GM18498 (cell line): ENCODE data around the gene WNT7B.

Experiments used
- ATAC-seq: cut with Tn5 transposase; IDR thresholded peaks from one replicate; pipeline ENCODE4 v1.9.1; 2021; ENCODE audit warnings: mild to moderate bottlenecking, moderate library complexity; ENCODE audit not compliant: unreplicated experiment

Gene WNT7B

DNA sequence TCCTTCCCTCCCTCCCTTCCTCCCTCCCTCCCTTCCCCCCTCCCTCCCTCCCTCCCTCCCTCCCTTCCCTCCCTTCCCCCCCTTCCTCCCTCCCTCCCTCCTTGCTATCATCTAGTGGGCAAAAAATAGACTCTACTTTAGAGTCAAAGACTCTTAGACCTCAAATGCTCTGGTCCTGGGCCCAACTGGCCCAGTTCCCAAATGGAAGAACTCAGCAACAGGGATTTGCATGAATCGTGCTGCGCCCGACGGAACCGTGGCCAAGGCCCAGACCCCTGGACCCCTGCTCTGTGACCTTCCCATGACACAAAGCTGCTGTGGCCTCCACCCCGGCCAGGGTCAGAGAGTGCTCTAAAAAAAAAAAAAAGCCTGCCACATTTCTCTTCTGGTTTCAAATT, 97.4 kb downstream of the WNT7B start:
- ATAC-seq, result no peak

DNA sequence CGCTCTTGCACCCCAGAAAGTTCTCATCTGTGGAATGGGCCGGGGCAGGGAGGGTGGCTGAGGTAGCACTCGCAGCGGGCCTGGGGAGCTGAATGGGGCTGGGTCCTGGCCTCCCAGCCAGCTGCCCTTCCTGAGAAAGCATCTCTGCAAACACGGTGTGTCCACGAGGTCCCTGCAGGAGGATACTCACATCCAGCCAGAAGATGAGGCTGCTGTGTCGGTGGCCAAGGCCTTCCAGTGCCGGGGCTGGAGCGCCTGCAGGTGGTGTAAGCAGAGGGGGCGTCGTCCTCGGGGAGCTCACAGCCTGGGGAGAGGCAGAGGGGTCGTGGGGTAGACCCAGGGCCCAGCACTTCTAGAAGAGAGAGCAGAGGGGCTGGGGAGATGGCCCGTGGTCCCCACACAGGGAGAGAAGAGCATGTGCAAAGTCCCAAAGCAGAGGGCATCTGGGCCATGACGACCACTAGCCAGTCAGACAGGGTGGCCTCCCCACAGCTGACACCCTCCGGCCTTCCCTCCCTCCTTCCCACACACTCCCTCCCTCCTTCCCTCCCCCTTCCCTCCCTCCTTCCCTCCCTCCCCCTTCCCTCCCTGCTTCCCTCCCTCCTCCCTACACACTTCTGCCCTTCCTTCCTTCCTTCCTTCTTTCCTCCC, 97.9 kb downstream of the WNT7B start:
- no peak for ATAC-seq

DNA sequence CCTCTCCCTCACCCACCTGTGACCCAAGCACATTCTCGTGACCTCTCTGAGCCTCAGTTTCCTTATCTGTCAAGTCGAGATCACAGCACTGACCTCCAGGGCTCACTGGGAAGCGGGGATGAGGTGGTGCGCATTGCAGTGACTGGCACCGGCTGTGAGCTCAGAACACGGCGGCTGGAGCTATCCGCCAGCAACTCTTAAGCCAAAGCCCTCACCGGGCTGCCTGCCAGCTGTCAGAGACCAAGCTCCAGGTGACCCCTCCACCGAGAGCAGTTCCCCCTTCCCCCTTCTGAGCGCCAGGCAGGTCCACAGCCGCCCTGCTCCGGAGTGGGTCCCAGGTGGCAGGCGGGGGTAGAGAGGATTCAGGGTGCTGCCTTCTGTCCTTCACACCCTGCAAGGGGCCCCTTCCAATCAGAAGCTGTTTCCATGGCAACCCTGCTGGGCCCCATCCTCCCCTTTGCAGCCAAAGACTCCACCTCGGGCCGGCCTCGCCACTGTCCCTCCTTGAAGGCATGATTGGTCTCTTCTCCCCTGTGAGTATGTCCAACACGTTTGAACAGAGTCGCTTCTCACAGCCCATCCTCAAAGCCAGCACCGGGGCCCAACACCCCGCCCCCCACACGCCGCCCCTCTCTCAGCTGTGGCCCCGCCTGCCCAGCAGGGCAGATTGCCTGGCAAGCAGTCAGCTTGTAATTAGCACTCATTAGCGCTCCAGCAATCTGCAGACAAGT, 98.7 kb downstream of the WNT7B start:
- no peak for ATAC-seq

DNA sequence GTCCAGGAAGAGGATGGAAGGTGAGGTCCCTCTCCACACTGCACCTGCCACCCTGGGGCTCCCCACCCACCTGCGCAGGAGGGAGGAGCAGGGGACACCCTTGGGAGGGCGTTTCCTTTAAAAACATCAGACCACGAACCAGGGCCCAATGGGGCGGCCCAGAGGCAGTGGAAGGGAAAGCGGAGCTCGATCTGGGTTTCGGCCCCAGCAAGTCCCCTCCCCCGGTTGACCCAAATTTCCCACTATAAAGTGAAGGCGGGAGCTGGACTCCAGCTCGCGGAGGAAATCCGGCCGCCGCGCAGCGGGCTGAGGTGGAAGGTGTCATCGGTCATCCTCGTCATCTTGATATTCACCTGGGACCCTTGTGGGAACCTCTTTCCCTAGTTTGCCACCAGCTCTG, 99.3 kb downstream of the WNT7B start:
- ATAC-seq, result no peak

- no peak for ATAC-seq
Observed at GRCh38 chr22:45877036-45877380, 100.0 kb downstream of the WNT7B start.

DNA sequence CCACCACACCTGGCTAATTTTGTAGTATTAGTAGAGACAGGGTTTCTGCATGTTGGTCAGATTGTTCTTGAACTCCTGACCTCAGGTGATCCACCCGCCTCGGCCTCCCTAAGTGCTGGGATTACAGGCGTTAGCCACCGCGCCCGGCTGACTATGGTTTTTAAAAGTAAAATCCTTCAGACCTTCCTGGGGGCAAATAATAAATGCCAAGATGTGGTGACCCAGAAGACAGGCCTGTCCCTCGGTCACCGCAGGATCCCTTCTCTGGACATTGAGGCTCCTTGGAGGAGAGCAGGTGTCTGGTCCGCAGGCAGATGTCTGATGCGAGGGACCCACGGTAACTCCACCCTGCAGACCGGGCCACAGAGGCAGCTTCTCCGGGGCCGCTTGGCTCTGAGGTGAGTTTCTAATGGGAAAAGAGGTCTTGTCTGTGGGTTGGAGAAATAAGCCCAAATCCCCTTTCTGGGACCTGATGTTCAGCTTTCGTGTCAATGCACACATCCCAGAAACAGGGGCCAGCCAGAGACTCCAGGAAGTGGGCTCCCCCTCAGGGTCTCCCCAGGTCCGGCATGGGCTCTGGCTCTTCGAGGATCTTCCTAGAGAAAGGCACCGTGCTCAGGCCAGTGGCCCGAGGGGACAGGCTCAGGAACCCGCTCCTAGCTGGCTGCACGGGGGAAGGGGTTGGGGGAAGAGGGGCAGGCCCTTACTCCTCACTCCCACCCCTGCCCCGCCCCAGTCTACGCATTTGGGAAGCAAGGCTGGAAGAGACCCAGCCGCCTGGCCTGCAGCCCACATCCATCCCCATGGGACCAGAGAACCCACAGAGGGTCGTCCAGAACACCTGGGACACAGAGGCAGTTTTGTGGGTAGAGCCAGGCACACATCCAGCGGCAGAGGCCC, 100.6 kb downstream of the WNT7B start:
- no peak for ATAC-seq

DNA sequence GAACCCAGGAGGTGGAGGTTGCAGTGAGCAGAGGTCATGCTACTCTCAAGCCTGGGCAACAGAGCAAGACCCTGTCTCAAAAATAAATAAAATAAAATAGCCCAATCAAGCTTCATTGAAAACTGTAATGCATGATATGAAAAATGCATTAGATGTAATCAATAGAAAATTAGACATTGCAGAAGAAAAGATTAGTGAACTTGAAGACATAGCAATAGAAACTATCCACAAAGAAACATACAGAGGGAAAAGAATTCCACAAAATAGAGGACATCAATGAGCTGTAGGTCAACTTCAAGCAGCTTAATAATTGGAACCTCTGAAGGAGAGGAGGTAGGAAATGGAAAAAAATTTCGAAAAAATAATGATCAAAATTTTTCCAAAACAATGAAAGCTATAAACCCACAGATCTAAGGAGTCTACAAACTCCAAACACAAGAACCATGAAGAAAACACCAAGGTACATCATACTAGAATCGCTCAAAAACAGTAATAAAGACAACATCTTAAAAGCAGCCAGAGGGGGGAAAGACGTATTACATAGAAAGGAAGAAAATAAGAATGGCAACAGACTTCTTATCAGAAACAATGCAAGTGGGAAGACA, 104.2 kb downstream of the WNT7B start:
- ATAC-seq, result no peak

GRCh38 chr22:45871721-45872120, 105.2 kb downstream of the WNT7B start:
- ATAC-seq, result no peak
